H1 (cell line): ENCODE results near the gene TMEM163.

Experiments used
- HDAC6 ChIP-seq: IDR thresholded peaks from one replicate; pipeline ENCODE4 v1.7.1; 2012; ENCODE audit warnings: low read depth, mild to moderate bottlenecking, inconsistent platforms, low read length, moderate library complexity
- PHF8 ChIP-seq: fragments of 200-600 bp; sonication (generic); conservative IDR thresholded peaks from 2 replicates; pipeline ENCODE4 v1.7.1; 2012; ENCODE audit warnings: low read depth, mild to moderate bottlenecking, inconsistent platforms, low read length, moderate library complexity
- POLR2A ChIP-seq, 2 experiments: IDR thresholded peaks; 1 replicate in 1 of 2; 2 replicates in 1 of 2; pipeline ENCODE4 v1.6.1; 2011; ENCODE audit warnings: low read depth in 2 of 2, low read length in 2 of 2, mild to moderate bottlenecking in 2 of 2; ENCODE audit errors: control extremely low read depth in 1 of 2
- TF ChIP-seq, protein P1 (sequence below), 3 experiments: IDR thresholded peaks; 1 replicate in 2 of 3; 2 replicates in 1 of 3; pipeline versions ENCODE4 v1.5.1 to v1.6.1; 2011; ENCODE audit warnings: low read length in 3 of 3, mild to moderate bottlenecking in 3 of 3, inconsistent platforms in 2 of 3, low read depth in 1 of 3, moderate library complexity in 1 of 3; ENCODE audit not compliant: insufficient read depth in 1 of 3; ENCODE audit errors: control extremely low read depth in 1 of 3

DNA sequence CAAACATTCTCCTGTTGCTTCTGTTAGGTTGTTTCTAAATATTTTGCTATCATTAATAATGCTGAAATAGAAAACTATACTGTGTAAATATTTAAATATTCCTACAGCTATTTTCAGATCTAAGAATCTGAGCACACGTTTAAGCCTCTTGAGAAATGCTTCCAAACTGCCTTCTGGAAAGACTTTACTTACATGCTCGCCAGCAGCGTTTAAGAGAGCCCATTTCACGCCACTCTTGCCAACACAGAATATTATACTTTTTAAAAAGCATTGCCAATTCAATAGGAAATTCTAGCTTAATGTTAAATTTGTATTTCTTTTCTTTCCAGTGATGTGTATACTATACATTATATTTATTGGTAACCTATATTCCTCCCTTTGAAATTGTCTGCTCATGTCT lies 92.0 kb downstream of the TMEM163 start:
- TF ChIP-seq PHF8 = no peak
- no peak for TF ChIP-seq POLR2A (IDR thresholded peaks at IDR 0.05; ENCODE audit: control extremely low read depth in 1 of 2, low read depth in 2 of 2, low read length in 2 of 2)
- TF ChIP-seq, protein P1, sequence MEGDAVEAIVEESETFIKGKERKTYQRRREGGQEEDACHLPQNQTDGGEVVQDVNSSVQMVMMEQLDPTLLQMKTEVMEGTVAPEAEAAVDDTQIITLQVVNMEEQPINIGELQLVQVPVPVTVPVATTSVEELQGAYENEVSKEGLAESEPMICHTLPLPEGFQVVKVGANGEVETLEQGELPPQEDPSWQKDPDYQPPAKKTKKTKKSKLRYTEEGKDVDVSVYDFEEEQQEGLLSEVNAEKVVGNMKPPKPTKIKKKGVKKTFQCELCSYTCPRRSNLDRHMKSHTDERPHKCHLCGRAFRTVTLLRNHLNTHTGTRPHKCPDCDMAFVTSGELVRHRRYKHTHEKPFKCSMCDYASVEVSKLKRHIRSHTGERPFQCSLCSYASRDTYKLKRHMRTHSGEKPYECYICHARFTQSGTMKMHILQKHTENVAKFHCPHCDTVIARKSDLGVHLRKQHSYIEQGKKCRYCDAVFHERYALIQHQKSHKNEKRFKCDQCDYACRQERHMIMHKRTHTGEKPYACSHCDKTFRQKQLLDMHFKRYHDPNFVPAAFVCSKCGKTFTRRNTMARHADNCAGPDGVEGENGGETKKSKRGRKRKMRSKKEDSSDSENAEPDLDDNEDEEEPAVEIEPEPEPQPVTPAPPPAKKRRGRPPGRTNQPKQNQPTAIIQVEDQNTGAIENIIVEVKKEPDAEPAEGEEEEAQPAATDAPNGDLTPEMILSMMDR (IDR thresholded peaks at IDR 0.05; ENCODE audit: control extremely low read depth in 1 of 3, insufficient read depth in 1 of 3, low read depth in 1 of 3, low read length in 3 of 3) = no peak
- TF ChIP-seq HDAC6 = no peak
